ENCODE results near the gene STARD5.

DNA sequence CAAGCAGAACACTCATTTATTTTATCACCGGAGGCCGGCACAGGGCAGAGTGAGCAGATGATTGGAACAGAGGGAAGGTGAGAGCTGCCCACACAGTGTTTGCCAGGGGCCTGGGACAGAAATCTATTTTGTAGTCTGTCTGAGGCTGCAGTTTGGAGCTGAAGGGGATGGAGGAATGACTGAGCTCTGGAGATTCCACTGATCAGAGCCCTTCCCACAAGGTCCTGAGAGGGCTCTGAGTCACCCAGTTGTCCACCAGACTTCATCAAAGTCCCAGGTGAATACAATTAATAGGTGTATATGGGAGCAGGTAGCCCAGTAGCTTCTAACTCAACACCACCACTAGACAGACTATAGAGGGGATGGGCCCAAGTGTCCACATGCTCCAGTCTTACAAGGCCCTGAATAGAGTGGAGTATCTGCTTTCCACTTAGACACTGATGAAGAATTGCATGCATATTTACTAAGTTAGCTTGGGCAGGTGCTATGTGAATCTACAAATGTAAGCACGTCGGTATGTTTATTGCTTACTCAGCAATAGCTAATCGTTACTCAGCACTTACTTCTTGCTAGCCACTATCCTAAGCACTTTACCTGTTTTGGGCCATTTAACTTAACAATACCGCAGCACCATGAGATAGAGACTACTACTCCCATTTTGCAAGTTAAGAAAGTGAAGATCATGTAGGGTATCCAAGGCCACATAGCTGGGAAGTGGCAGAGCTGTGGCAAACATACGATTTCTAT, 2.7 kb upstream of the STARD5 start:
- TF ChIP-seq, protein P1, sequence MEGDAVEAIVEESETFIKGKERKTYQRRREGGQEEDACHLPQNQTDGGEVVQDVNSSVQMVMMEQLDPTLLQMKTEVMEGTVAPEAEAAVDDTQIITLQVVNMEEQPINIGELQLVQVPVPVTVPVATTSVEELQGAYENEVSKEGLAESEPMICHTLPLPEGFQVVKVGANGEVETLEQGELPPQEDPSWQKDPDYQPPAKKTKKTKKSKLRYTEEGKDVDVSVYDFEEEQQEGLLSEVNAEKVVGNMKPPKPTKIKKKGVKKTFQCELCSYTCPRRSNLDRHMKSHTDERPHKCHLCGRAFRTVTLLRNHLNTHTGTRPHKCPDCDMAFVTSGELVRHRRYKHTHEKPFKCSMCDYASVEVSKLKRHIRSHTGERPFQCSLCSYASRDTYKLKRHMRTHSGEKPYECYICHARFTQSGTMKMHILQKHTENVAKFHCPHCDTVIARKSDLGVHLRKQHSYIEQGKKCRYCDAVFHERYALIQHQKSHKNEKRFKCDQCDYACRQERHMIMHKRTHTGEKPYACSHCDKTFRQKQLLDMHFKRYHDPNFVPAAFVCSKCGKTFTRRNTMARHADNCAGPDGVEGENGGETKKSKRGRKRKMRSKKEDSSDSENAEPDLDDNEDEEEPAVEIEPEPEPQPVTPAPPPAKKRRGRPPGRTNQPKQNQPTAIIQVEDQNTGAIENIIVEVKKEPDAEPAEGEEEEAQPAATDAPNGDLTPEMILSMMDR (IDR thresholded peaks at IDR 0.05; ENCODE audit: insufficient read depth, low read length) = no peak
- TF ChIP-seq POLR2AphosphoS5 (IDR thresholded peaks at IDR 0.05; ENCODE audit: low read depth) (no peak), GABPA (IDR thresholded peaks at IDR 0.05; ENCODE audit: low read depth) (no peak), SPI1 (IDR thresholded peaks at IDR 0.05; ENCODE audit: borderline replicate concordance, low read depth) (no peak)
- TF ChIP-seq, protein P2, sequence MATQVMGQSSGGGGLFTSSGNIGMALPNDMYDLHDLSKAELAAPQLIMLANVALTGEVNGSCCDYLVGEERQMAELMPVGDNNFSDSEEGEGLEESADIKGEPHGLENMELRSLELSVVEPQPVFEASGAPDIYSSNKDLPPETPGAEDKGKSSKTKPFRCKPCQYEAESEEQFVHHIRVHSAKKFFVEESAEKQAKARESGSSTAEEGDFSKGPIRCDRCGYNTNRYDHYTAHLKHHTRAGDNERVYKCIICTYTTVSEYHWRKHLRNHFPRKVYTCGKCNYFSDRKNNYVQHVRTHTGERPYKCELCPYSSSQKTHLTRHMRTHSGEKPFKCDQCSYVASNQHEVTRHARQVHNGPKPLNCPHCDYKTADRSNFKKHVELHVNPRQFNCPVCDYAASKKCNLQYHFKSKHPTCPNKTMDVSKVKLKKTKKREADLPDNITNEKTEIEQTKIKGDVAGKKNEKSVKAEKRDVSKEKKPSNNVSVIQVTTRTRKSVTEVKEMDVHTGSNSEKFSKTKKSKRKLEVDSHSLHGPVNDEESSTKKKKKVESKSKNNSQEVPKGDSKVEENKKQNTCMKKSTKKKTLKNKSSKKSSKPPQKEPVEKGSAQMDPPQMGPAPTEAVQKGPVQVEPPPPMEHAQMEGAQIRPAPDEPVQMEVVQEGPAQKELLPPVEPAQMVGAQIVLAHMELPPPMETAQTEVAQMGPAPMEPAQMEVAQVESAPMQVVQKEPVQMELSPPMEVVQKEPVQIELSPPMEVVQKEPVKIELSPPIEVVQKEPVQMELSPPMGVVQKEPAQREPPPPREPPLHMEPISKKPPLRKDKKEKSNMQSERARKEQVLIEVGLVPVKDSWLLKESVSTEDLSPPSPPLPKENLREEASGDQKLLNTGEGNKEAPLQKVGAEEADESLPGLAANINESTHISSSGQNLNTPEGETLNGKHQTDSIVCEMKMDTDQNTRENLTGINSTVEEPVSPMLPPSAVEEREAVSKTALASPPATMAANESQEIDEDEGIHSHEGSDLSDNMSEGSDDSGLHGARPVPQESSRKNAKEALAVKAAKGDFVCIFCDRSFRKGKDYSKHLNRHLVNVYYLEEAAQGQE (IDR thresholded peaks at IDR 0.05; ENCODE audit: insufficient replicate concordance, low read depth) = no peak

Data from HL-60 (cell line).